Skeletal muscle tissue (tissue), 4 donors: ENCODE data around the gene HSPA4. TPM values are rescaled to one million over a fixed set of nuclear protein-coding genes. Genes with fewer than 3 reads are reported as not detected.

ENCODE experiments used
- H3K27ac ChIP-seq: one replicate; pipeline ENCODE4 v1.7.0; 2013; ENCODE audit warnings: mild to moderate bottlenecking, low read depth, low read length, inconsistent platforms
- H3K27me3 ChIP-seq, 3 donors: one replicate each; pipeline ENCODE4 v1.7.0; 2013; ENCODE audit warnings: low read length in 3 of 3; ENCODE audit not compliant: control insufficient read depth in 3 of 3, insufficient read depth in 3 of 3
- H3K36me3 ChIP-seq, 3 donors: one replicate each; pipeline ENCODE4 v1.7.0; 2013; ENCODE audit warnings: low read length in 3 of 3; ENCODE audit not compliant: control insufficient read depth in 3 of 3, insufficient read depth in 3 of 3
- H3K4me1 ChIP-seq, 3 donors: one replicate each; pipeline ENCODE4 v1.7.0; 2013; ENCODE audit warnings: low read length in 3 of 3, mild to moderate bottlenecking in 3 of 3; ENCODE audit not compliant: control insufficient read depth in 3 of 3, insufficient read depth in 3 of 3
- H3K4me3 ChIP-seq, 3 donors: one replicate each; pipeline ENCODE4 v1.7.0; 2013; ENCODE audit warnings: low read length in 3 of 3
- H3K9ac ChIP-seq, 3 donors: one replicate each; pipeline ENCODE4 v1.7.0; 2013; ENCODE audit warnings: low read length in 3 of 3, mild to moderate bottlenecking in 3 of 3, moderate library complexity in 2 of 3, low read depth in 1 of 3
- H3K9me3 ChIP-seq, 3 donors: one replicate each; pipeline ENCODE4 v1.7.0; 2013; ENCODE audit warnings: low read length in 3 of 3; ENCODE audit not compliant: control insufficient read depth in 3 of 3
- total RNA-seq: library from RNA; depleted of rRNA; stranded (reverse); fragments of >200 nt; gene quantifications from one replicate; pipeline ENCODE4 v1.2.3, GENCODE V29; 2014
- donor health status: Osteomylitis.

The HSPA4 gene
- total RNA-seq, 1 donor from 2014 or later, result 59.0 TPM

DNA sequence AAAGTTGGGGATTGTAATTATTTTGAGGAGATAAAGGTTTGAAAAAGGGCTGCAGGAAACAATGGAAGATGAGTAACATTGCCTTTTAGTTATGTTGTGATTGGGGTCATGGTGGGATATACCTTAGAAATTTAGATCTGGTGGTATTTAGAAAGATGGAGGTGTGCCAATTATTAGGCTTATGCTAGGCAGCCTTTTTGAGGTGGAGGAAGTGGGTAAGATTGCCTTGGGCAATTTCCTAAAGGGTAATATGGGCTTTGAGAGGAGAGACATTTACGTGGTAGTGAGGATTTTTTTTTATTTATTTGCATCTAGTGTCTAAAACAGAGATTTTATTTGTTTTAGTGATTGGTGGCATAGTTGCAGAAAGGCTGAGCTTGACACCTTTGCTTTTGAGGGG lies 10.5 kb downstream of the HSPA4 start:
- H3K4me3 ChIP-seq, result no peak overlapping the region
- no peak overlapping the region for H3K27ac ChIP-seq
- H3K36me3 ChIP-seq, result no peaks in the 10 kb centered on the region
- peaks cover 2 to 12% (median 4%) of the 10 kb centered on the region in 3 donors for H3K4me1 ChIP-seq
- no peaks in the 10 kb centered on the region for H3K27me3 ChIP-seq
- no peak overlapping the region for H3K9ac ChIP-seq
- no peaks in the 10 kb centered on the region for H3K9me3 ChIP-seq

DNA sequence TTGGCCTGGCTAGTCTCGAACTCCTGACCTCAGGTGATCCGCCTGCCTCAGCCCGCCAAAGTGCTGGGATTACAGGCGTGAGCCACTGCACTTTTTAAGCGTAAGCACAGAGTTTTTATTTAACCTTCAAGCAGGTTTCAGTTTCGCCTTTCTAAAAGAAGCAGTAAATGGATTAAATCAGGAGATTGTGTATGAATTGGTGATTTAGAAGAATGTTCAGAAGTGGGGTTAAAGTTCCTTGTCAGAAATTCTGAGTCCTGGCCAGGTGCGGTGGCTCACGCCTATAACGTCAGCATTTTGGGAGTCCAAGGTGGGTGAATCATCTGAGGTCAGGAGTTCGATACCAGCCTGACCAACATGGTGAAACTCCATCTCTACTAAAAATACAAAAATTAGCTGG lies 12.2 kb downstream of the HSPA4 start:
- Histone ChIP-seq H3K9ac (no peak overlapping the region), H3K9me3 (no peaks in the 10 kb centered on the region), H3K27me3 (no peaks in the 10 kb centered on the region), H3K27ac (no peak overlapping the region), H3K4me1 (peaks cover 0 to 12% (median 4%) of the 10 kb centered on the region in 3 donors), H3K4me3 (no peak overlapping the region), H3K36me3 (peaks cover 0 to 11% (median 0%) of the 10 kb centered on the region in 3 donors)

DNA sequence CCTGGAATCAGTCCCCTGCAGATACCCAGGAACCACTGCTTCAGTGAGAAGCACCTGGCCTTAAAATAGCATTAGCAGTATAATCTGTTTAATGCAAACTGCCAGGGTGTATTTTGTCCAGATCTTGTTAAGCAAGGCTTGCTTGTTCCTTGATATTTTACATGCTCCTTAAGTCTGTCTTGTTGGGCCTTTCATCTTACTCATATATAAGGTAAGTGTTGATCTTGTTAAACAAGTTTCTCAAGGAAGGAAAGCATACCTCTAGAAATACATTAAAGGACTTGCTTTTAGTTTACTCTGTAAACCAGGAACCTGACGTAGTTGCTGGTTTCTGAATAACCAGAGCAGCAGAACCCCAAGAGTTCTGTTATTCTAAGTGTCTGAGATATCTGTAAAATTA lies 13.7 kb downstream of the HSPA4 start:
- H3K27me3 ChIP-seq, result no peaks in the 10 kb centered on the region
- H3K4me3 ChIP-seq, result no peak overlapping the region
- peak overlapping the region in 1 of 3 donors; percentile 13 for H3K9ac ChIP-seq
- no peak overlapping the region for H3K27ac ChIP-seq
- no peaks in the 10 kb centered on the region for H3K9me3 ChIP-seq
- H3K4me1 ChIP-seq, result peaks cover 0 to 12% (median 4%) of the 10 kb centered on the region in 3 donors
- peaks cover 0 to 16% (median 3%) of the 10 kb centered on the region in 3 donors for H3K36me3 ChIP-seq

DNA sequence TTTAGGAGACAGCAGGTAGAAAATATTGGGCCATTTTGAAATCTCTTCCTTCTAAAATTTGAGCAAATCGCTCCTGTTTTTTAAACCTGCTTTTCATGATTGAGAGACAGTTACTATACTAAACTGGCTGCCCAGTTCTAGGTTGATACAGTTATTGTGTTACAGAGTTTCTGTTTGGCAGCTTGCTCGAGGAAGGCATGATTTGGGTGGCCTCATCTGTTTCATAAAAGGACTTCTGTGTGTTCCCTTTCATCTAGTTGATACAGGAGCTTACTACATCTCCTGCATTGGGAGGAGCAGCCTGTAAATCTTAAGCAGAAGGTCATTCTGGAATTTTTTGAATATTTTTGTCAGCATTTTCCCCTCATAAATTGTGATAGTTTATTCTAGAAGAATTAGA lies 14.2 kb downstream of the HSPA4 start:
- Histone ChIP-seq H3K4me3 (no peak overlapping the region), H3K27ac (no peak overlapping the region), H3K9ac (peak overlapping the region in 2 of 3 donors; percentile 13 to 47), H3K27me3 (no peaks in the 10 kb centered on the region), H3K4me1 (peaks cover 0 to 12% (median 4%) of the 10 kb centered on the region in 3 donors), H3K9me3 (no peaks in the 10 kb centered on the region), H3K36me3 (peaks cover 4 to 21% (median 7%) of the 10 kb centered on the region in 3 donors)

DNA sequence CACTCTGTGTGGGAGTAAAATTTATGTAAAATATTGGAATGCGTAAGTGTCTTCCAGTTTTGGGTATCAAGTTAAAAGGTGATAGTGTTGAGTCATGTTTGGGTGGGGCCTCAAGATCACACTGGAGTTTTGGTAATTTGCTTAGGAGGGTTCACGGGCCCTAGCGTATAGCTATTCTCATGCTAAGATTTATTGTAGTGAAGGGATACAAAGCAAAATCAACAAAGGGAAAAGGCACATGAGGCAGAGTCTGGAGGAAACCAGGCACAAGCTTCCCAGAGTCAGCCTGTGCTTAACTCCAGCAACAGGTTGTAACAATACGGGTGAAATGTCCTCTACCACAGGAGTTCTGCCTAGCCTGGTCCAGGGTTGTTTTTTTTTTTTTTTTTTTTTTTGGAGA lies 20.2 kb downstream of the HSPA4 start:
- Histone ChIP-seq H3K36me3 (peaks cover 15 to 45% (median 23%) of the 10 kb centered on the region in 3 donors), H3K4me1 (no peaks in the 10 kb centered on the region), H3K9ac (no peak overlapping the region), H3K27ac (no peak overlapping the region), H3K27me3 (no peaks in the 10 kb centered on the region), H3K9me3 (no peaks in the 10 kb centered on the region), H3K4me3 (no peak overlapping the region)

DNA sequence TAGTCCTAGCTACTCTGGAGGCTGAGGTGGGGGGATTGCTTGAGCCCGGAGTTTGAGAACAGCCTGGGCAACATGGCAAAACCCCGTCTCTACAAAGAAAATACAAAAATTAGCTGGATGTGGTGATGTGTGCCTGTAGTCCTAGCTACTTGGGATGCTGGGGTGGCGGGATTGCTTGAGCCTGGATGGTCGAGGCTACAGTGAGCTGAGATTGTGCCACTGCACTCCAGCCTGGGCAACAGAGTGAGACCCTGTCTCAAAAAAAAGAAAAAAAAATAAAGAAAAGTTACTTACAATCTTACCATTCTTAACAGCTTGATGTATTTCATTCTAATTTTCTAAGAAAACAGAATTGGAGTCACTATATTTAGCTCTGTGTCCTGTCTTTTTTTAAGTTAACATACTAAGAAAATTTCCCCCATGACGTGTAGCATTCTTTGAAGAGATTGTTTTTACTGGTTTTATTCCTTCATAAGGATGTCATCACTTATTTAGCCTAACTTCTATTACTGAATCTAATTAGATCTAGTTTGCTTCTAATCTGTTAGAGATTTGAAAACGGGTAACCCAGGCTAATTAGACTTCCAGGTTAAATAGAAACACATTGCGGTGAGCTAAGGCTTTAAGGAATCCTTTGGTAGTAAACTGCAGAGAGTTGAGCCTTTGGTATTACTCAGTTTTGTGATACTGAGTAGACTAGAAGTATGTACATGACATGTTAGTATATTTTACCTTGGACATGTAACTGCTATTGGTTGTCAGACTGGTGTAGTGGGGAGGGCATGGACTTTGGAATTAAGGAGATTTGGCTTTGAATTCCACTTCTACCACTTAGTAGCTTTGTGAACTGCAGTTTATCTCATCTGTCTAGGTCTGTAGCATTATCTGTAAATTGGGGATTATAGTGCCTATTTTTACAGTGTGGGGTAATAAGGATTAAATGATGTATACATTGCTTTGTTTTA lies 24.0 kb downstream of the HSPA4 start:
- H3K4me3 ChIP-seq, result no peak overlapping the region
- no peak overlapping the region for H3K27ac ChIP-seq
- no peaks in the 10 kb centered on the region for H3K9me3 ChIP-seq
- no peaks in the 10 kb centered on the region for H3K4me1 ChIP-seq
- no peaks in the 10 kb centered on the region for H3K27me3 ChIP-seq
- H3K9ac ChIP-seq, result no peak overlapping the region
- H3K36me3 ChIP-seq, result peaks cover 13 to 30% (median 22%) of the 10 kb centered on the region in 3 donors

DNA sequence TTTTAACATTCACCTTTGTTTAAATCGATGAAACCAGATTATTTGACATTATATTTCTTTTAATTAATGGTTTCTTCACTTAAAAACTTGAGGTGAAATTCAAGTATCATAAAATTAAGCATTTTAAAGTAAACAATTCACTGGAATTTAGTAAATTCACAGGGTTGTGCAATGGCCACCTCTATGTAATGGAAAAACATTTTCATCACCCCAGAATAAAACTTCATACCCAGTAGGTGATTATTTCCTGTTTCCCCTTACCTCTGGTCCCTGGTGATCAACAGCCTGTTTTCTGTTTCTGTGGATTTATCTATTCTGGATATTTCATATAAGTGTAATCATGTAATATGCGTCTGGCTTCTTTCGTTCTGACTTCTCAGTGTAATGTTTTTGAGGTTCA lies 27.2 kb downstream of the HSPA4 start:
- H3K27me3 ChIP-seq, result no peaks in the 10 kb centered on the region
- H3K4me3 ChIP-seq, result no peak overlapping the region
- no peak overlapping the region for H3K27ac ChIP-seq
- no peaks in the 10 kb centered on the region for H3K9me3 ChIP-seq
- H3K9ac ChIP-seq, result no peak overlapping the region
- H3K4me1 ChIP-seq, result no peaks in the 10 kb centered on the region
- H3K36me3 ChIP-seq, result peaks cover 2 to 16% (median 4%) of the 10 kb centered on the region in 3 donors

DNA sequence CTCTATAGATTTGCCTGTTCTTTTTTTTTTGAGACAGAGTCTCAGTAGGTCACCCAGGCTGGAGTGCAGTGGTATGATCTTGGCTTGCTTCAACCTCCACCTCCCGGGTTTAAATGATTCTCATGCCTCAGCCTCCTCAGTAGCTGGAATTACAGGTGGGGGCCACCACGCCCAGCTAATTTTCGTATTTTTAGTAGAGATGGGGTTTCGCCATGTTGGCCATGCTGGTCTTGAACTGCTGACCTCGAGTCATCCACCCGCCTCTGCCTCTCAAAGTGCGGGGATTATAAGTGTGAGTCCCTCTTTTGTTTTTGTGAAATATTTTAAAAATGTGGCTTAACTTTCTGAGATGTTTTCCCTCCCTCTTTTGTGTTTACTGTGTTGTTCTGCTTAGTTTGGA lies 29.2 kb downstream of the HSPA4 start:
- H3K9ac ChIP-seq, result no peak overlapping the region
- no peak overlapping the region for H3K4me3 ChIP-seq
- H3K9me3 ChIP-seq, result no peaks in the 10 kb centered on the region
- no peak overlapping the region for H3K27ac ChIP-seq
- H3K36me3 ChIP-seq, result peaks cover 3 to 10% (median 6%) of the 10 kb centered on the region in 3 donors
- H3K4me1 ChIP-seq, result no peaks in the 10 kb centered on the region
- no peaks in the 10 kb centered on the region for H3K27me3 ChIP-seq

DNA sequence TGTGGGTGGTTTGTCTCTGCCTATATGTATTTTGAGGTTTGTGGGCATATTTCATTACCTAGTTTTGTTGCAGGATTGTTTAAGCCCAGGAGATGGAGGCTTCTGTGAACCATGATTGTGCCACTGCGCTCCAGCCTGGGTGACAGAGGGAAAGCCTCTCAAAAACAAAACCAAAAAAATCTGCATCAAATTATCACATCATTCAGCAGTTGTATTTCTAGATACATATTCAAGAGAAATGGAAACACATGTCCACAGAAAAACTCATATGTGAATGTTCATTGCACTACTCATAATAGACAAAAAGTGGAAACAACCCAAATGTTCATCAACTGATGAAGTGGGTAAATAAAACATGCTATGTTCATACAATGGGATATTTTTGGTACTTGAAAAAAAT lies 29.9 kb downstream of the HSPA4 start:
- no peaks in the 10 kb centered on the region for H3K4me1 ChIP-seq
- H3K27me3 ChIP-seq, result no peaks in the 10 kb centered on the region
- peaks cover 3 to 11% (median 6%) of the 10 kb centered on the region in 3 donors for H3K36me3 ChIP-seq
- H3K27ac ChIP-seq, result no peak overlapping the region
- H3K9me3 ChIP-seq, result no peaks in the 10 kb centered on the region
- H3K4me3 ChIP-seq, result no peak overlapping the region
- no peak overlapping the region for H3K9ac ChIP-seq

DNA sequence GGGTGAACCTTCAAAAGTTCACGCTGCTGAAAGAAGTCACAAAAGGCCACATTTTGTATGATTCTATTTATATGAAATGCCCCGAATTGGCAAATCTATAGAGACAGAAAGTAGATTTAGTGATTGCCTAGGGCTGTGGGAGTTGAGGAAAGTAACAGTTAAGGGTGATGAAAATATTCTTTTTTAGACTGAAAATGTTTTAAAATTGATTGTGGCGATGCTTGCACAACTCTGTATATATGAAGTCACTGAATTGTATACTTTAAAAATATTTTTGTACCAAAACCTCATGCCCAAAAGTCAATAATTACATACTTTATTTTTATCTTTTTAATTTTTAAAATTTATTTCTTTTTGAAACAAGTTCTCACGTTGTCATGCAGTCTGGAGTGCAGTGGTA lies 30.3 kb downstream of the HSPA4 start:
- Histone ChIP-seq H3K36me3 (peaks cover 5 to 11% (median 9%) of the 10 kb centered on the region in 3 donors), H3K9me3 (no peaks in the 10 kb centered on the region), H3K4me3 (no peak overlapping the region), H3K27me3 (no peaks in the 10 kb centered on the region), H3K4me1 (no peaks in the 10 kb centered on the region), H3K9ac (no peak overlapping the region), H3K27ac (no peak overlapping the region)
